AG09319 (cell line): ENCODE measurements around the gene CARD16.
"Not testable (repeated sequence)": the region's sequence is repeated elsewhere in the genome, so short reads cannot be mapped to it uniquely, and the experiment has no call there.

Experiments used
- DNase-seq: peaks from one replicate; pipeline ENCODE4 v3.0.0-alpha.2; 2010; ENCODE audit warnings: low read depth; ENCODE audit errors: extremely low read depth
- TF ChIP-seq, protein P1 (sequence below): IDR thresholded peaks from 2 replicates; pipeline ENCODE4 v1.5.1; 2011; ENCODE audit warnings: low read depth, mild to moderate bottlenecking, inconsistent platforms, low read length, moderate library complexity

Gene CARD16

DNA sequence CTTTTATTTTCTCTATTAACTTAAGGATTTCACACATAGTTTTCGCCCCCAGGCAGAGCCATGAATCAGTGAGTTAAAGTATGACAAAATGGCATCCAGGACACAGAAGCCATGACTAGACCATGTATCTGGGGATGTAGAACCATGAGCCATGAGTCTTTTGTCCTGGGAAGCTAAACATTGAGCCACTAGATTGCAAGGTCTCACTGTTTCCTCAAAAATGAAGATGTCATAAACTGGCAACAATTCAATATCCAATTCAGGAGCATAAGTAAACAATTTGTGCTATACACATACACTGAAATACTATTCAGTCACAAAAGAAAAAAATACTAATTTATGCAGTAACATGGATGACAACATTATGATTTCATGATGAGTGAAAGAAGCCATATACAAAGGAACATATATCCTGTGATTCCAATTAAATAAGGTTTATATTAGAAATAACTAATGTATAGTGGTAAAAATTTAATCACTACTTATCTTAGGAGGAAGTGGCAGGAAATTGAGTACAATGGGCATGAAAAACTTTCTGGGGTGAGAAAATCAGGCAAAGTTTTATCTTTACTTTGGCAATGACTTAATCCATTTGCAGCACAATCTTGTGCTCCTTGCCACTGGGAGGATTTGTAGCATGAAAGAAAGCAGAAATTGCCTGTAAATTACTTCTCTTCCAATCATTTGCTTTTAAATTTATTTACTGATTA is 28.5 kb upstream of the CARD16 start:
- TF ChIP-seq, protein P1, sequence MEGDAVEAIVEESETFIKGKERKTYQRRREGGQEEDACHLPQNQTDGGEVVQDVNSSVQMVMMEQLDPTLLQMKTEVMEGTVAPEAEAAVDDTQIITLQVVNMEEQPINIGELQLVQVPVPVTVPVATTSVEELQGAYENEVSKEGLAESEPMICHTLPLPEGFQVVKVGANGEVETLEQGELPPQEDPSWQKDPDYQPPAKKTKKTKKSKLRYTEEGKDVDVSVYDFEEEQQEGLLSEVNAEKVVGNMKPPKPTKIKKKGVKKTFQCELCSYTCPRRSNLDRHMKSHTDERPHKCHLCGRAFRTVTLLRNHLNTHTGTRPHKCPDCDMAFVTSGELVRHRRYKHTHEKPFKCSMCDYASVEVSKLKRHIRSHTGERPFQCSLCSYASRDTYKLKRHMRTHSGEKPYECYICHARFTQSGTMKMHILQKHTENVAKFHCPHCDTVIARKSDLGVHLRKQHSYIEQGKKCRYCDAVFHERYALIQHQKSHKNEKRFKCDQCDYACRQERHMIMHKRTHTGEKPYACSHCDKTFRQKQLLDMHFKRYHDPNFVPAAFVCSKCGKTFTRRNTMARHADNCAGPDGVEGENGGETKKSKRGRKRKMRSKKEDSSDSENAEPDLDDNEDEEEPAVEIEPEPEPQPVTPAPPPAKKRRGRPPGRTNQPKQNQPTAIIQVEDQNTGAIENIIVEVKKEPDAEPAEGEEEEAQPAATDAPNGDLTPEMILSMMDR = no peak
- DNase-seq = no peak

DNA sequence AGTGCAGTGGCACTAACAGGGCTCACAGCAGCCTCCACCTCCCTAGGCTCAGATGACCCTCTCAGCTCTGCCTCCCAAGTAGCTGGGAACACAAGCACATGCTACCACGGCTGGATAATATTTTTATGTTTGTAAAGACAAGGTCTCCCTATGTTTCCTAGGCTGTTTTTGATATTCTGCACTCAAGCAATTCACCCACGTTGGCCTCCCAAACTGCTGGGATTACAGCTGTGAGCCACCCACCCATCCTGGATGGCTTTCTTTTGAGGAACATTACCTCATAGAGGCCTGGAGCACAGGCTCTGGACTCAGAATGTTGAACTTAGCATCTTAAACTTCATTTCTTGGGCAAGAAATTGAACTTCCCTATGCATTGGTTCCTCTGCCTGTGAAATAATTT is 26.9 kb upstream of the CARD16 start:
- not testable (repeated sequence) for DNase-seq

DNA sequence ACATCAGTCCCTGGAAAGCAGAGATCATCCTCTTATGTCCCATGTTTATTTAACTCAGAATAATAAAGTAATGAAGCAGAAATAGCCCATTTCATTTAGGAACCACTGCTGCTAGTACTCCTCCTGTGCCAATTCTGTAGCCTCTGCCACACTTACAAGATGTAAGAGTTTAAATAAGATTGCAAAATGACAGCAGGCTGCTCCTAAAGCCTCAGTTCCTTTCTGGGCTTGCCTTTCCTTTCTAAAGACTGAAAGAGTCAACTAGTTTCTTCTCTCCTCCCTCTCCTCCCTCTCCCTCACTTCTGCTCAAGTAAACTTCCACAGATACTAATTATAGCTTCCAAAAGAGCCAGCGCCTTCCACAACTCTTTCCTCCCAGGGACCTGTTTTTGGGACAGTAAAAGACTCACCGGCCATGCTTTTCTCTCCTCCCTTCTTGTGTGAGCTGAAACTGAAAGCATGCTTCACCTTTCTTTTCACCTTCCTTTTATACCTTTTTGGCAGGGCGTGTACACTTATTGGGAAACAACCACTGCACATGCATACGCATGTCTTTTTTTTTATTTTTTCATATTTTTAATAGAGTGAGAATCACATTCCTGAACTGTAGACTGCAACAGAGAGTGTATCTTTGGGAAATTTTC is 26.1 kb upstream of the CARD16 start:
- TF ChIP-seq, protein P1 = no peak
- DNase-seq = no peak

DNA sequence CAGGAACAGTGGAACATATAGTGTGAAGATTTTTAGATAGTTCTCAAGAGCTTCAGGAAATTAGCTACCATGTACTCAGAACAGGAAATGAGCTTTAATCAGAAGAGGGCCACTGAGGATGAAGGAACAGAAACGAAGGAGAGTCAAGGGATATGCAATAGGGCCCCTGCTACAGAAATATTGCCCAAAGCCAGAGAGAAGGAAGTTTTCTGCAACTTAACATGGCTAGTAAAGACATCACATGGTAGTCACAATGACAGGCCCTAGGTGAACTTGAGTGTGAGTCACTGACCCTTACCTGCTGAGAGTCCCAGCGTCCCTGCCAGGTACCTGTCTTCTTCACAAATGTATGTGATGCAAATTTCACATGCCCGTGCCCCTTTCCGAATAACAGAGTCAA is 25.2 kb upstream of the CARD16 start:
- DNase-seq = no peak
- TF ChIP-seq, protein P1 = no peak

DNA sequence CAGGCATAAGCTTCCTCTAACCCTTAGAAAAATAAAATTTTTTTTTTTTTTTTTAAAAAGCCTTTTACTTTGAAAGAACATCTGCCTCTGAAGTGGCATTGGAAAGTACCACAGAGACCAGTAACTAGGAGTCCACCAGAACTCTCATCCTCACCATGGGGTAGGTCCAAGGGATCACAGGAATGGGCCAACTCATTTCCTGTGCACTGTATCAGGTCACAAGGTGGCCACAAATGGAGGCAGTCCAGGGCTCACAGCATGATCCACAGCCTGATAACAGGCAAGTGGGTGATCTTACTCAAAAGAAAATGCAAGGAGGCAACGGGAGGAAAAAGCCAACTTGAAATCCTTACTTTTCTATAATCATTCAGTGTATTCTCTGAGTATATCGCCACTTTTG is 24.6 kb upstream of the CARD16 start:
- DNase-seq = not testable (repeated sequence)

DNA sequence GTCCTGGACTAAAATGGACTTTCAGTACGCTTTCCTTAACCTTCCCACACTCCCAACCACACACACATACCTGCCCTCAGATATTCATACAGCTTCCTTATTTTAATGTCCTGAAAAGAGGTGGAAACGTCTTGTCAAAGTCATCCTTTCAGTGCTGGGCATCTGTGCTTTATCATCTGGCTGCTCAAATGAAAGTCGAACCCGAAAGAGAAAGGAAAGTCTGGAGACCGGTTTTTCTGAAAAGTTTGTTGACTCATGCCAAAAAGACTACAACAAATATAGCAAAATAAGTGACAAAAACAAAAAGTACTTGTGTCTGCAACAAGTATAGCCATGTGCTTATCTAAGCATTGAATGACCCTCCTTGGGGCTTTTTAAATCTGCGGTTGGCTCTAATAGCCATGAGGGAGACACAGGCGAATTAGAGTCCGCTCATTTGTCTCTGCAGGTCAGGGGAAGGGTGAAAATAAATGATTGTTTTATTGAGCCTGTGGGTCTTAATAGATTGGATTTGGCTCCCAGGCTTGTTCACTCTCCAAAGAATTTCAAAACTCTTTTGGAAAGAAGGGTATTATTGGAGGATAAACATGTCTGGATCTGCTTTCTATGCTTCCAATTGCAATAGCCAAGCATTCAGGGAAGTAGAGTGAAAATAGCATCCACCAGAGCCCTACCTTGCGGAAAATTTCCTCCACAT is 18.3 kb upstream of the CARD16 start:
- not testable (repeated sequence) for DNase-seq

DNA sequence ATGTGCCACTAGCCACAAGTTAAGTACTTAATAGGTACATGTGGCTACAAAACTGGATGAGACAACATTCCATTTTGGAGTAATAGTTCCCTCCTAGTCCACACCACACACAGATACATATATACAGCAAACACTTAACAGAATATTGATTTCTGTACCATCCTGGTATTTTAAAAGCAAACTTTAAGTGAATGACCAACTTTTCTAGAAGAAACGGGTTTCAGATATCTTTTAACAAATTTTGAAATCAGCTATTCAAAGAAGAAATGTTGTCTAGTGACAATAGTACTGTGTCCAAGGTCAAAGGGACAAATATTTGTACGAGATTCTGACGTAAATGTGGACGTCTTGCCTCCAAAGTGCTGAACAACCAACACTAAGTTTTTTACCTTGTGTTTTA is 12.3 kb upstream of the CARD16 start:
- TF ChIP-seq, protein P1 = no peak
- no peak for DNase-seq

DNA sequence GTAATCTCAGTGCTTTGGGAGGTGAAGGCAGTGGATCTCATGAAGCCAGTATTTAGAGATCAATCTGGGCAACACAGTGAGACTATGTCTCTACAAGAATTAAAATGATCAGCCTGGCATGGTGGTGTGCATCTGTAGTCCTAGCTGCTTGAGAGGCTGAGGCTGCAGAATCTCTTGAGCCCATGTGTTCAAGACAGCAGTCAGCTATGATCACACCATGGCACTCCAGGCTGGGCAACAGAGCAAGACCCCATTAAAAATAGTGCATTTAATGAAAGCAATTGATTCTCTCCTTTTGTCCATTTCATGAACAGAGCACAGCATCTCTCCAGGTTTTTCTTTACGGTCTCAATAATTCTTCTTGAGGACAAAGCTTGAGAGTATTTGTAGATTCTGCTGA is 11.3 kb upstream of the CARD16 start:
- no peak for DNase-seq
- TF ChIP-seq, protein P1 = no peak
